Peyer's patch (tissue), 4 donors: Measurements from ENCODE around the gene NAA80.

Experiments
- POLR2A ChIP-seq, 2 donors: fragments of 450-650 bp; IDR thresholded peaks; one replicate each; pipeline ENCODE4 v1.5.1; 2017; ENCODE audit warnings: antibody characterized with exemption in 2 of 2, mild to moderate bottlenecking in 2 of 2, moderate library complexity in 2 of 2
- TF ChIP-seq, protein P1 (sequence below), 6 experiments: fragments of 450-650 bp in 4 of 6; fragments of 200-600 bp in 2 of 6; sonication (generic) in 1 of 6; IDR thresholded peaks; one replicate each; pipeline ENCODE4 v1.5.1; 2017 to 2019; ENCODE audit warnings: antibody characterized with exemption in 6 of 6, mild to moderate bottlenecking in 3 of 6, moderate library complexity in 1 of 6

DNA sequence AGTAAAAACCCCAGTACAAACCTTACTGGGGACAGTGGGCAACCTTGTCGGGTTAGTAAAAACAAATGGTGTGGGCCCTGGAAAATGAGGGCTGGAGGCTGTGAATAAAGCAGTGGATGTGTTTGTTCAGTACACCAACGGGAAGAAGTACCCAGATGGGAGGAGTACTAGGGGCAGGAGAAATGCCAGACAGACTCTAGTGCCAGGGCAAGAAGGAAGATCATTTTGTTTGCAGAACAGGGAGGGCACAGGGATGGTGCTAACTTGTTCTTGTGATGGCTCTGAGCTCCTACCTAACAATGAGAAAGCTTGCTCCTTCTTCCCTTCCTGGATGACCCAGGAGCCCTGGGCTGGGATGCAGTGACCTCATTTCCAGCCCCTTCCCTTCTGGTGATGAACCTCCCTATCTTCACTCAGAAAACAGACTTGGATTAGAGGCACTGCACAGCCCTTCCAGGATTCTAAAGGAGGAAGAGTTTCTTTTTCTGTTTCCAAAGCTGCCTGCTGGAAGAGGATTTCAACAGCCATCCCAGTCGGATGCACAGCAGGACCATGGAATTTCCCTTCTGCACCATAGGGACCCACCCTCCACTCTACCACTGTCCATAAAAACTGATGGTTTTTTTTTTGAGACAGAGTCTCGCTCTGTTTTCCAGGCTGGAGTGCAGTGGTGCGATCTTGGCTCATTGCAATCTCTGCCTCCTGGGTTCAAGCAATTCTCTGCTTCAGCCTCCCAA, 35.3 kb upstream of the NAA80 start:
- TF ChIP-seq, protein P1, sequence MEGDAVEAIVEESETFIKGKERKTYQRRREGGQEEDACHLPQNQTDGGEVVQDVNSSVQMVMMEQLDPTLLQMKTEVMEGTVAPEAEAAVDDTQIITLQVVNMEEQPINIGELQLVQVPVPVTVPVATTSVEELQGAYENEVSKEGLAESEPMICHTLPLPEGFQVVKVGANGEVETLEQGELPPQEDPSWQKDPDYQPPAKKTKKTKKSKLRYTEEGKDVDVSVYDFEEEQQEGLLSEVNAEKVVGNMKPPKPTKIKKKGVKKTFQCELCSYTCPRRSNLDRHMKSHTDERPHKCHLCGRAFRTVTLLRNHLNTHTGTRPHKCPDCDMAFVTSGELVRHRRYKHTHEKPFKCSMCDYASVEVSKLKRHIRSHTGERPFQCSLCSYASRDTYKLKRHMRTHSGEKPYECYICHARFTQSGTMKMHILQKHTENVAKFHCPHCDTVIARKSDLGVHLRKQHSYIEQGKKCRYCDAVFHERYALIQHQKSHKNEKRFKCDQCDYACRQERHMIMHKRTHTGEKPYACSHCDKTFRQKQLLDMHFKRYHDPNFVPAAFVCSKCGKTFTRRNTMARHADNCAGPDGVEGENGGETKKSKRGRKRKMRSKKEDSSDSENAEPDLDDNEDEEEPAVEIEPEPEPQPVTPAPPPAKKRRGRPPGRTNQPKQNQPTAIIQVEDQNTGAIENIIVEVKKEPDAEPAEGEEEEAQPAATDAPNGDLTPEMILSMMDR (IDR thresholded peaks at IDR 0.05): no peak
- TF ChIP-seq POLR2A (IDR thresholded peaks at IDR 0.05): no peak
